Activated T-helper 2 cell treated with anti-CD3 and anti-CD28 coated beads, Interferon-gamma antibody, Interleukin-2, Interleukin-4, amounts not matched to agents 10 μg/mL and 5 μg/mL and 100 μg/mL, durations not matched to agents 14 hours and 24 hours and 36 hours (primary cell): Measurements from ENCODE around the gene MUC2. TPM values are rescaled to one million over a fixed set of nuclear protein-coding genes. Genes with fewer than 3 reads are reported as not detected.

Experiments used
- DNase-seq: peaks from one replicate; pipeline ENCODE4 v3.0.0; 2021; ENCODE audit warnings: low spot score
- H3K27ac Mint-ChIP-seq: one replicate; pipeline ENCODE4 v1.8.0; 2021; ENCODE audit warnings: mixed read lengths
- H3K27me3 Mint-ChIP-seq: one replicate; pipeline ENCODE4 v1.8.0; 2021; ENCODE audit warnings: low read depth, mixed read lengths
- H3K36me3 Mint-ChIP-seq: one replicate; pipeline ENCODE4 v1.8.0; 2021; ENCODE audit warnings: low read depth, mixed read lengths
- H3K4me1 Mint-ChIP-seq: one replicate; pipeline ENCODE4 v1.8.0; 2021; ENCODE audit warnings: low read depth, mixed read lengths
- H3K4me3 Mint-ChIP-seq: one replicate; pipeline ENCODE4 v1.8.0; 2021; ENCODE audit warnings: low read depth, mild to moderate bottlenecking, moderate library complexity, mixed read lengths
- H3K9me3 Mint-ChIP-seq: one replicate; pipeline ENCODE4 v1.8.0; 2021; ENCODE audit warnings: mixed read lengths
- intact Hi-C: fragments of 100-400 bp; cut with micrococcal nuclease; formaldehyde crosslinking; loops from one replicate; pipeline ENCODE4 v1.15.1; 2023
- total RNA-seq: library from RNA; stranded (reverse); gene quantifications from 2 replicates; pipeline ENCODE4 v1.2.3, GENCODE V29; 2022

Gene MUC2
- total RNA-seq, 1 donor from 2014 or later, result not detected

DNA sequence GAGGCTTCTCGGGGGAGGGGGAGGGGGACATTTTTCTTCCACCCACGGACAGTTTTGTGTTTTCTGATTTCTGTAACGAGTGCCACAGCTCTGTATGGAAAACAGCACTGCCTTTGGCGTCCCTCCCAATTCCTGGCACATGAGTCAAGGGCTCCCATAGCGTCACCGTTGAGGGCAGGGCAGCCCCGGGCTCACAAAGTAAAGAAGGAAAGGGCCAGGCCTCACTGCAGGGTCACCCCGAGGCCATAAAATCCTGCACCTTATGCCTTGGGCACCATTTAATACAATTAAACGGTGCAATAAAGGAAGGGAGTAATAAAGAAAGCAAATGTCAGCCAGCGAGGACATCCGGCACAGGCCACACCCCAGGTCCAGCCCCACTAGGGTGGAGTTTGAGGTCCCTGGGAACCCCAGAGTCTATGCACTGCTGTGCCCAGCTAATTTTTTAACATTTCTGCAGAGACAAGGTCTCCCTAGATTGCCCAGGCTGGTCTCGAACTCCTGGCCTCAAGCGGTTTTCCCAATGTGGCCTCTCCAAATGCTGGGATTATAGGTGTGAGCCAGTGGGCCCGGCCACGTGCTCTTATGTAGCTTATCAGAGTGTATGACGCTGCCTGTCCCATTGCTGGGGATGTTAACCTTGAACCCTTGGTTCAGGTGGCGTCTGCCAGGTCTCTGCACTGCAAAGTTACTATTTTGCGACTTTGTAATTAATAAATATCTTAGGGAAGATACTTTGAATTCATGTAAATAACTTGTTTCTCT lies 13.6 kb upstream of the MUC2 start:
- intact Hi-C loops, result no loop called here
- Mint-ChIP-seq H3K27me3 (peaks cover 14% of the 10 kb centered on the region), H3K4me3 (no peak overlapping the region), H3K4me1 (peaks cover 2% of the 10 kb centered on the region), H3K36me3 (no peaks in the 10 kb centered on the region), H3K9me3 (peaks cover 9% of the 10 kb centered on the region), H3K27ac (no peak overlapping the region)
- DNase-seq, result no peak

DNA sequence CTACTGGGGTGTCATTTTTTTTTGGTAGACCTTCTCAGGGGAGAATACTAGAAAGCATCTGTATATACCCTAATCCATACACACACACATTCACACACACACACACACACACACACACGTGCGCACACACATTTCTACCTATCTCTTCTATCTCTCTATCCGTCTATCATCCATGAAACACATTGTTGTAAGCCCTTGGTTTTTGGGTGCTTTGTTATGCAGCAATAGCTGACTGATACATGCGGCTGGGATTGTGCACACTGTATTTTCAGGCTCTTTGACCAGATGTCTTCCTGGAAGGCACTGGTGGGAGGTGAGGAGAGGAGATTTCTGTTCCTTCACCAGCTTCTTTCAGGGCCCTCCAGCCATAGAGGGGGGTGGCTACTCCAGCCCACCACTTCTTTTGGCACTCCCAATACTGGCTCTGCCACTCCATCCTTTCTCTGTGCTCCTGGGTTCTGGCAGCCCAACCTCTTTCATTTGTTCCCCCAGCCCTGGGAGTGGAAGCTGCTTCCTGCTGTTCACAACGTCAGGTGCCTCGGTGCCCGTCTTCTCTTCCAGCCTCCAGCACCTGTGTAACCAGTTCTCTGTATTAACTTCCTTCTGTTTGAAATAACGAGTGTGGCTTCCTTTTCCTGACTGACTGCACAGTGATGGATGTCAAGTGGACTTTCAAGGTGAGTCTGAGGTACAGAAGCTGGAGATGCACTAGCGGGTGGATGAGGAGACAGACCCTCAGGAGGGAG lies 12.4 kb upstream of the MUC2 start:
- no peak overlapping the region for H3K4me3 Mint-ChIP-seq
- no peak for DNase-seq
- no peak overlapping the region for H3K27ac Mint-ChIP-seq
- H3K4me1 Mint-ChIP-seq, result peaks cover 2% of the 10 kb centered on the region
- H3K36me3 Mint-ChIP-seq, result no peaks in the 10 kb centered on the region
- intact Hi-C loops, result no loop called here
- H3K9me3 Mint-ChIP-seq, result peaks cover 9% of the 10 kb centered on the region
- H3K27me3 Mint-ChIP-seq, result peaks cover 15% of the 10 kb centered on the region

DNA sequence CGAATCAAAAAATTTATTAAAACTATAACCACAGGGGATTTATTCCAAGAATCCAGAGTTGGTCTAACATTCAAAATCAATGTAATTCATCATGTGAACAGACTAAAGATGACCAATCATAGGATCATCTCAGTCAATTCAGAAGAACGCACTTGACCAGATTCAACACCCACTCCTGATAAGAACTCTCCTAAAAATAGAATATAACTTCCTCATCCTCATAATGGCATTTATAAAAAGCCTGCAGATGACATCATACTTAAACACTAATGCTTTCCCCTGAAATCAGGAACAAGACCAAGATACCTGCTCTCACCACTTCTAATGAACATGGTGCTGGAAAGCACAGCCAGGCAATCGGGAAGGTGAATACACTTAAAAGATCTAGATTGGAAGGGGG lies 10.5 kb upstream of the MUC2 start:
- H3K4me1 Mint-ChIP-seq, result peaks cover 2% of the 10 kb centered on the region
- no peak overlapping the region for H3K4me3 Mint-ChIP-seq
- intact Hi-C loops, result no loop called here
- H3K36me3 Mint-ChIP-seq, result no peaks in the 10 kb centered on the region
- peaks cover 9% of the 10 kb centered on the region for H3K9me3 Mint-ChIP-seq
- H3K27me3 Mint-ChIP-seq, result peaks cover 15% of the 10 kb centered on the region
- H3K27ac Mint-ChIP-seq, result no peak overlapping the region
- no peak for DNase-seq

DNA sequence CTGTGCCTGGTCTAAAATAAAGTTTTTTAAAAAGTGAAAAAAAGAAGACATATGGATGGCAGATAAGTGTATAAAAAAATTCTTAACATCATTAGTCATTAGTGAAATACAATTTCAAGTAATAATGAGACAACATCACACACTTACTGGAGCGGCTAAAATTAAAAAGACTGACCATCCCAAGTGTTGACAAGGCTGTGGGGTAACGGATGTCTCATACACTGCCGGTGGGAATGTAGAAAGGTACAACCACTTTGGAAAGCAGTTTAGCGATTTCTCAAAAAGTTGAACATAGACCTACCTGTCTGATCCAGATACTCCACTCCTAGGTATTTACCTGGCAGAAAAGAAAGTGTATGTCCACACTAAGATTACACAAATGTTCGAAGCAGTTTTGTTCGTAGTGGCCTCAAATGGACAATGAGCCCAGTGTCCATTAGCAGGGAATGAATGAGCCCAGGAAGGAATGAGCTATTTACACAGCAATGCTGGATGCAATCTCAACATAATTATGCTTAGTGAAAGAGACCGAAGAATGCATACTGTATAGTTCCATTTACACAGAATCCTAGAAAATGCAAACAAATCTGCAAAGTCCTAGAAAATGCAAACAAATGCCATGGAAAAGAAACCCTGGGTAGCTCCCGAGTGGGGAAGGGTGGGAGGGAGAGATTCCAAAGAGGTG lies 6.7 kb upstream of the MUC2 start:
- Mint-ChIP-seq H3K27me3 (peaks cover 9% of the 10 kb centered on the region), H3K27ac (no peak overlapping the region), H3K9me3 (no peaks in the 10 kb centered on the region), H3K4me1 (peaks cover 2% of the 10 kb centered on the region), H3K4me3 (no peak overlapping the region), H3K36me3 (no peaks in the 10 kb centered on the region)
- no peak for DNase-seq
- intact Hi-C loops, result no loop called here

DNA sequence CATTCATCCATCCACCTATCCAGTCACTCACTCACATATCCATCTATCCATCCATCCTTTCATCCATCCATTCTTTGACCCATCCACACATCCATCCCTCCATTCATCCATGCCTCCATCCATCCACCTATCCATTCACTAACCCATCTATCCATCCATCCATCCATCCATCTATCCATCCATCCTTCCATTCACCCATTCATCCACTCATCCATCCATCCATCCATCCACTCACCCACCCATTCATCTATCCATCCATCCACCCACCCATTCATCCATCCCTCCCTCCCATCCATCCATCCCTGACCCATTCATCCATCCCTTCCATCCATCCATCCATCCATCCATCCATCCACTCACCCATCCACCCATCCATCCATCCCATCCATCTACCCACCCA lies 4.9 kb upstream of the MUC2 start:
- Mint-ChIP-seq H3K27ac (no peak overlapping the region), H3K36me3 (no peaks in the 10 kb centered on the region), H3K9me3 (no peaks in the 10 kb centered on the region), H3K4me1 (no peaks in the 10 kb centered on the region), H3K4me3 (no peak overlapping the region), H3K27me3 (peaks cover 5% of the 10 kb centered on the region)
- no peak for DNase-seq
- intact Hi-C loops, result no loop called here

DNA sequence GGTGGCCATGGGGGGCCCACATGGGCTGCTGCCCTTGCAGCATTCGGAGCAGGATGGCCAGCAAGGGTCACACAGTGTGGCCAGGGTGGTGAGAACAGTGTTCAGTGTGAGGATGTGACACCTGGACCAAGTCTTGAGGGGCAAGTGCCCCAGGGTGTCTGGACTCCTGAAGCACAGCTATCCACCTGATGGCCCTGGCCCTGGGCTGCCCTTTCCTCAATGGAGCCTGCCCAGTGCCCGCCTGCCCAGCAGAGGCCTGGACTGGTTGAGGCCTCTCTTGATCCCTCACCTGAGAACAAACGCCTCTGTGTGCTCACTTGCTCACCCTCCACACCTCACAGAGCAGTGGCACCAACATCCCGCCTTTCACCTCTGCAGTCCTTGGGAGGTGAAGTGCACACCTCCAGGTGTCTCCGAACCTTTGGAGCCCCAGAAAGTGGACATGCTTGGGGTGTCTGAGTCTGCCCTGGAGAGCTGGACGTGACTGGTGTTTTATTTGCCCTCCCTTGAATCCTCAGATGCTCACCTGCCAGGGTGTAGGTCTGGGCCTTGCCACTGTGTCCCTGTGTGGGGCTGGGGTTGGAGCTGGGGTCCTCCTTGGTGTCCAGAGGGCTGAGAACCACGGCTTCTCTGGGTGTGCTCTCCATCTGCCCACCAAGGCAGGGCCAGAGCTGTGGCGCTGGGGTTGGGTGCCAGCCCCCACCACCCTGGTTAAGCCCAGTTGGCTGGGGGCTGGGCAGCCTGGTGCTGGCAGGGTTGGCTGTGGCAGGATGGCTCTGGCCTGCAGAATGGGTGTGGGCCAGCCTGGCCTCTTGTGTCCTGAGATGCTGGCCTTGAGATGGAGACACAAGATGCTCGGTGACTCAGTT lies 3.8 kb upstream of the MUC2 start:
- Mint-ChIP-seq H3K27ac (no peak overlapping the region), H3K4me1 (no peaks in the 10 kb centered on the region), H3K36me3 (no peaks in the 10 kb centered on the region), H3K9me3 (no peaks in the 10 kb centered on the region), H3K4me3 (no peak overlapping the region), H3K27me3 (peaks cover 1% of the 10 kb centered on the region)
- intact Hi-C loops, result no loop called here
- no peak for DNase-seq

DNA sequence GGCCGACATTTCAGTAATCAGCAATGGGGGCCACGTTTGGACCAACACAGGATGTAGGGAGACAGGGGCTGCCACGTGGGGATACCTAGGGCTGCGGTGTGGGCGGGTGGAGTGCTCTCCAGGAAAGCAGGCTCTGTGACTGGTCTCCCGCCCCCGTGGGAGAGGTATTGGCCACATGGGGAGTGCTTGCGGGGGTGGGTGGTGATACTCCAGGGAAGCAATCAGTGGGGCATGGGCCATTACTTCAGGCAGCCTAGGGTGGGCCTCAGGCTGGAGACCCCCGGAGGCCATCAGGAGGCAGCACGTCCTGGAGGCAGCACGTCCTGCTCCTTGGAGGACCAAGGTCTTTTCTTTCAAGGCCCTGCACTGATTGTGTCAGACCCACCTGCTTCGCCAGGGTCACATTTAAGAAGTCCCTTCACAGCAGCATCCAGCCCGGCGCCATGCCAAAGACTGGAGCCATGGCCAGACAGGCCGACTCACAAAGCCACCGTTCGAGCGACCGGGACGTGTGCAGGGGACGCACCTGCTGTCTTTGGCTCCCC lies 3.0 kb upstream of the MUC2 start:
- DNase-seq, result no peak
- no peaks in the 10 kb centered on the region for H3K9me3 Mint-ChIP-seq
- H3K27ac Mint-ChIP-seq, result no peak overlapping the region
- H3K36me3 Mint-ChIP-seq, result no peaks in the 10 kb centered on the region
- intact Hi-C loops, result no loop called here
- no peak overlapping the region for H3K4me3 Mint-ChIP-seq
- no peaks in the 10 kb centered on the region for H3K4me1 Mint-ChIP-seq
- peaks cover under 1% of the 10 kb centered on the region for H3K27me3 Mint-ChIP-seq

DNA sequence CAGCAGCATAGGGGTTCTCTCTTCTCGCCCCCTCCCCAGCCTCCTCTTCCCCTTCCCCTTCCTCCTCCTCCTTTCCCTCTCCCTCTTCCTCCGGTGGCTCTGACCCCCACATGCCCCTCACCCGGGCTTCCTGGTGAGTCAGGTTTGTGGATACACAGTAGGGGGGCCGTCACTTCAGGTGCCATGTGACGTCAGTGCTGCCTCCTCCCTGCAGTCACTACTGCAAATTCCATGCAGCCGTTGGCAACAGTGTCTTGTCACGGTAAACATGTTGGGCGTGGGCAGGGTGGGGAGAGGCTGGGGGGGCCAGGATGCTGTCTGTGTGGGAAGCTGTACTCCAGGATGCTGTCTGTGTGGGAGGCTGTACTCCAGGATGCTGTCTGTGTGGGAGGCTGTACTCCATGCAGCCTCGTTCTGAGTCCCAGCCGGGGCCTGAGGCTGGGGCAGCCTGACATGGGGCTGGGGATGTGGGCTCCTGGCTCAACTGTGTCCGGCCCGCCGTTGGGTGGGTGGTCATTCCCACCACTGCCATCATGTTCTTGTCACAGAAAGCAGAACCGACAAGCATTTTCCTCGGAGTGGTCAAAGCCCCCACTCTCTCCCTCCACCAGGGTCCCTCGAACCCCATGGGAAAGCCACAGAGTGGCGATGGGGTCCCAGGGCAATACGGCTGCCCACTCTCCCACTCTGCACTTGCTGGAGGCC lies 2.4 kb upstream of the MUC2 start:
- Mint-ChIP-seq H3K27me3 (no peaks in the 10 kb centered on the region), H3K4me3 (no peak overlapping the region), H3K27ac (no peak overlapping the region), H3K4me1 (no peaks in the 10 kb centered on the region), H3K9me3 (no peaks in the 10 kb centered on the region), H3K36me3 (no peaks in the 10 kb centered on the region)
- intact Hi-C loops, result no loop called here
- DNase-seq, result no peak

DNA sequence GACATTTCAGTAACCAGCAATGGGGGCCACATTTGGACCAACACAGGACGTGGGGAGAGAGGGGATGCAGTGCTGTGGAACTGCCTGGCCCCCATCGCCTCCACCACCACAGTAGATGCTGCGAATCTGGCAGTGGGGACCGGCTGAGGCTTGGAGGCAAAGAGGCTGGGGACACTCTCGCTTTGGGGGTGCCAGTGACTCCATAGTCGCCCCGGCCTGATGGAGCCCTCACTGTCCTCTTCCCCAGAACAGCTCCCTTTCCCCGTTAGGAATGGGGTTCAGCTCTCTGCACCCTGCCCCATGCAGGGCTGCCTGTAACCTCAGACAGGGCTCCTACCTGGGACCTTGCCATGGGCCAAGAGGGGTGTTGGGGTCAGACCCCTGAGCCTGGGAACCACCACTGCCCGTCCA lies 1.8 kb upstream of the MUC2 start:
- Mint-ChIP-seq H3K9me3 (no peaks in the 10 kb centered on the region), H3K4me3 (no peak overlapping the region), H3K36me3 (no peaks in the 10 kb centered on the region), H3K27me3 (no peaks in the 10 kb centered on the region), H3K27ac (no peak overlapping the region), H3K4me1 (no peaks in the 10 kb centered on the region)
- intact Hi-C loops, result no loop called here
- no peak for DNase-seq

DNA sequence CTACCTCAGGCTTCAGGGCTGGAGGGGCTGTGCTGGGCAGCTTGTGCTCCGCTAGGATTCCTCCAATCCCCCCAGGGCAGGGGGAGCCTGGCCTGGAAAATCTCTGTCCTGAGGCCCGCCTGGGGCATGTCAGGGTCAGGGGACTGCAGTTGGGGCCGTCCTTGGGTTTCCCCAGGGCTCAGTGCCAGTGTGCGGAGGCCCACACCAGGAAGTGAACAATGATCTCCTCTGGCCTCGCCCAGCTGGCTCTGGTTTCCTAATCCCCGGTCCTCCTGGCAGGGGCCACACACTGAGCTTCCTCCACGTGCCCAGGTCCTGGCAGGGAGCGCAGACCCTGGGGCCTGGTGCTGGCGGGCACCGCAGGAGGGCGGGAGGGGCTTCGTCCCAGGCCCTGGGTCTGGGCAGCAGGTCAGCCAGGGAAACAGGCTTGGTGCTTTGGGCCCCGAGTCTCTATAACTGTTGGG lies 1.4 kb upstream of the MUC2 start:
- Mint-ChIP-seq H3K36me3 (no peaks in the 10 kb centered on the region), H3K9me3 (no peaks in the 10 kb centered on the region), H3K27me3 (no peaks in the 10 kb centered on the region), H3K4me3 (no peak overlapping the region), H3K27ac (no peak overlapping the region), H3K4me1 (no peaks in the 10 kb centered on the region)
- no peak for DNase-seq
- intact Hi-C loops, result no loop called here

DNA sequence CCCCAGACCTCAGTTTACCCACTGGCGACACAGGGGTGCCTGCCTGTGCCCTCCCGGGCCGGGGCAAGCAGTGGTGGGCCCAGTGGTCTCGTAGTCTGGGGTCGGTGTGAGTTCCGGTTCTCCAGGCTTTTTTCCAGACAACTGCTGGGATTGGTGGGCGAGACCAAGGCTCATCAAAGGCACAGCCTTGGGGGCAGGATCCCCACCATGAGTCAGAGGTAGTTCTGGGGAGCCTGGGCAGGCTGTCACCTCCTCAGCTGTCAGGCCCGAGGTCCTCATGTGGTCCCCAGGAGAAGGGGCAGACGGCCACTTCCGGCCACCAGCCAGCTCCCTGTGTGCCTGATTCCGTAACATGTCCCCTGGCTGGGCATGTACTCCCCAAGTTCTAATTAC lies 827 bp upstream of the MUC2 start:
- intact Hi-C loops, result no loop called here
- no peaks in the 10 kb centered on the region for H3K36me3 Mint-ChIP-seq
- no peaks in the 10 kb centered on the region for H3K9me3 Mint-ChIP-seq
- H3K4me3 Mint-ChIP-seq, result no peak overlapping the region
- H3K27me3 Mint-ChIP-seq, result no peaks in the 10 kb centered on the region
- H3K27ac Mint-ChIP-seq, result no peak overlapping the region
- no peak for DNase-seq
- H3K4me1 Mint-ChIP-seq, result no peaks in the 10 kb centered on the region
